Upper lobe of left lung (tissue), 4 donors: ENCODE measurements around the gene AKIP1.

Source experiments
- CTCF ChIP-seq, 6 experiments: fragments of 450-650 bp in 4 of 6; fragments of 200-600 bp in 2 of 6; sonication (generic) in 2 of 6; IDR thresholded peaks; one replicate each; pipeline ENCODE4 v1.5.1; 2016 to 2019; ENCODE audit warnings: antibody characterized with exemption in 6 of 6
- EP300 ChIP-seq, 4 donors: sonication (generic); formaldehyde crosslinking; IDR thresholded peaks; one replicate each; pipeline ENCODE4 v1.5.1; 2017; ENCODE audit warnings: antibody characterized with exemption in 4 of 4, control low read depth in 2 of 4
- POLR2A ChIP-seq, 4 donors: fragments of 450-650 bp; IDR thresholded peaks; one replicate each; pipeline ENCODE4 v1.5.1; 2016 to 2017; ENCODE audit warnings: antibody characterized with exemption in 4 of 4, mild to moderate bottlenecking in 2 of 4
- POLR2AphosphoS5 ChIP-seq, 2 donors: sonication (generic); formaldehyde crosslinking; IDR thresholded peaks; one replicate each; pipeline ENCODE4 v1.5.1; 2017; ENCODE audit warnings: antibody characterized with exemption in 2 of 2

DNA sequence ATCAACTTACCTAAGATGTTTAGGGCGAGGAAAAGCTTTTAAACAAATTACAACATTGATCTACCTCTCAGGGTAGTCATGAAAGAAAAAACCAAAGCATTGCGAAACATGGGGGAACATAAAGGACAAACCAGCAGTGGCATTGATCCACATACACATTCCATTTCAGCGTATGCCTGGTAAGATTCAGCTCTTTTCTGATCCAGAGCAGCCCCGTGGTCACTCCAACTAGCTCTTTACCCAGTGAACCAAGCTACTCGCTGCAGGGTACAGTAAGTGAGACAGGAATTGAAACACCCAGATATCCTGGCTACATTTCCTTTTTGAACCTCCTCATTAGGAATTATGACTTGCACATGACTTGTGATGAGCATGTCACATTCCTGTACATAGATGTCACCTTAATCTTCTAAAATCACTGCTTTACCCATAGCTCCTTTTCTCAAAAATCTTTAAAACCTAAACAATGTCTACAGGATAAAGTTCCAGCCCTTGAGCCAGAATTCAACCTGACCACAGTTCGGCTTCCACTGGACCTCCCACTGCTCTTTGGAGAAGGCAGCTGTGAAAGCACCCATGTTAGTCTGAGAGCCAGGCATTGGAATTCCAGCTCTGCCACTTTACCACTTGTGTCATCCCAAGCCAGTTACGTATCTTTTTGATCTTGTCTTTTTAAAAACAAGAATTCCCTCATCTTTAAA lies 42.9 kb upstream of the AKIP1 start:
- no peak for TF ChIP-seq CTCF (IDR thresholded peaks at IDR 0.05)
- TF ChIP-seq POLR2A (IDR thresholded peaks at IDR 0.05): no peak
- TF ChIP-seq EP300 (IDR thresholded peaks at IDR 0.05): no peak
- TF ChIP-seq POLR2AphosphoS5 (IDR thresholded peaks at IDR 0.05): no peak
